HK-2 (cell line): ENCODE measurements around the gene NDUFV2.

Experiments
- DNase-seq: peaks from one replicate; pipeline ENCODE4 v3.0.0-alpha.2; 2018; ENCODE audit not compliant: unreplicated experiment

NDUFV2 gene

GRCh38 chr18:9117980-9118841 lies 15.7 kb downstream of the NDUFV2 start:
- DNase-seq = no peak

- no peak for DNase-seq
Measured at GRCh38 chr18:9120796-9121195, 18.3 kb downstream of the NDUFV2 start.

- no peak for DNase-seq
Measured at GRCh38 chr18:9123520-9123919, 21.0 kb downstream of the NDUFV2 start.

- DNase-seq = no peak
Measured at GRCh38 chr18:9124824-9125223, 22.3 kb downstream of the NDUFV2 start.

GRCh38 chr18:9126337-9126736 lies 23.8 kb downstream of the NDUFV2 start:
- DNase-seq = no peak

GRCh38 chr18:9130195-9130594 lies 27.7 kb downstream of the NDUFV2 start:
- no peak for DNase-seq

GRCh38 chr18:9130806-9131205 lies 28.3 kb downstream of the NDUFV2 start:
- DNase-seq = no peak

GRCh38 chr18:9132628-9133027 lies 30.1 kb downstream of the NDUFV2 start:
- no peak for DNase-seq

GRCh38 chr18:9133225-9133624 lies 30.7 kb downstream of the NDUFV2 start:
- no peak for DNase-seq

- no peak for DNase-seq
Measured at GRCh38 chr18:9135081-9135911, 32.8 kb downstream of the NDUFV2 start.

- DNase-seq = no peak
Measured at GRCh38 chr18:9135912-9136314, 33.4 kb downstream of the NDUFV2 start.

- DNase-seq = peak; percentile 93
Measured at GRCh38 chr18:9136315-9137155, 34.0 kb downstream of the NDUFV2 start, which contains the start of gene ANKRD12. TSS of gene ANKRD12 (plus strand) at chr18:9136781. CDS start at chr18:9182433, 45,652 bp downstream.

- peak; percentile 47 for DNase-seq
Measured at GRCh38 chr18:9137168-9138066, 34.9 kb downstream of the NDUFV2 start.

GRCh38 chr18:9139400-9140039 lies 37.0 kb downstream of the NDUFV2 start:
- DNase-seq = no peak

GRCh38 chr18:9140381-9140780 lies 37.9 kb downstream of the NDUFV2 start:
- no peak for DNase-seq

GRCh38 chr18:9140984-9141383 lies 38.5 kb downstream of the NDUFV2 start:
- no peak for DNase-seq

- DNase-seq = no peak
Measured at GRCh38 chr18:9146224-9146623, 43.7 kb downstream of the NDUFV2 start.

GRCh38 chr18:9147440-9148202 lies 45.1 kb downstream of the NDUFV2 start:
- DNase-seq = no peak

- DNase-seq = no peak
Measured at GRCh38 chr18:9148203-9148552, 45.7 kb downstream of the NDUFV2 start.

GRCh38 chr18:9150121-9150520 lies 47.6 kb downstream of the NDUFV2 start:
- no peak for DNase-seq
